Parathyroid adenoma (tissue), 2 donors: Measurements from ENCODE around the gene C14orf180.
A peak's percentile ranks its signal among the peaks of the same experiment; 100 is the strongest.

ENCODE experiments used
- H2AFZ ChIP-seq: fragments of 300-600 bp; sonication (generic); one replicate; pipeline ENCODE4 v1.7.0; 2017; ENCODE audit warnings: antibody characterized with exemption, mild to moderate bottlenecking
- H3K27ac ChIP-seq: fragments of 300-600 bp; sonication (generic); one replicate; pipeline ENCODE4 v1.7.0; 2017
- H3K27me3 ChIP-seq: fragments of 300-600 bp; sonication (generic); one replicate; pipeline ENCODE4 v1.7.0; 2017; ENCODE audit warnings: low read length; ENCODE audit not compliant: control insufficient read depth, insufficient read depth
- H3K36me3 ChIP-seq: fragments of 300-600 bp; sonication (generic); one replicate; pipeline ENCODE4 v1.7.0; 2017; ENCODE audit warnings: low read length; ENCODE audit not compliant: control insufficient read depth, insufficient read depth
- H3K4me1 ChIP-seq: fragments of 300-600 bp; sonication (generic); one replicate; pipeline ENCODE4 v1.7.0; 2017; ENCODE audit warnings: control low read depth
- H3K4me2 ChIP-seq: fragments of 300-600 bp; sonication (generic); one replicate; pipeline ENCODE4 v1.7.0; 2017; ENCODE audit warnings: low read length
- H3K4me3 ChIP-seq: fragments of 300-600 bp; sonication (generic); one replicate; pipeline ENCODE4 v1.7.0; 2017; ENCODE audit warnings: low read depth, low read length
- H3K79me2 ChIP-seq: fragments of 300-600 bp; sonication (generic); one replicate; pipeline ENCODE4 v1.7.0; 2017; ENCODE audit warnings: control low read depth
- H3K9ac ChIP-seq: fragments of 300-600 bp; sonication (generic); one replicate; pipeline ENCODE4 v1.7.0; 2017; ENCODE audit warnings: mild to moderate bottlenecking
- H3K9me3 ChIP-seq: fragments of 300-600 bp; sonication (generic); one replicate; pipeline ENCODE4 v1.7.0; 2017; ENCODE audit warnings: low read length; ENCODE audit not compliant: control insufficient read depth
- CTCF ChIP-seq: fragments of 300-600 bp; sonication (generic); IDR thresholded peaks from one replicate; pipeline ENCODE4 v1.7.0; 2017; ENCODE audit warnings: antibody characterized with exemption, mild to moderate bottlenecking
- donor health status: primary hyperparathyroidism.

The C14orf180 gene

GRCh38 chr14:104600805-104601204 lies 21.2 kb downstream of the C14orf180 start:
- no peaks in the 10 kb centered on the region for H3K36me3 ChIP-seq
- no peaks in the 10 kb centered on the region for H3K9me3 ChIP-seq
- H3K4me3 ChIP-seq: no peak overlapping the region
- peaks cover 25% of the 10 kb centered on the region for H3K4me1 ChIP-seq
- no peak overlapping the region for H3K4me2 ChIP-seq
- no peak for TF ChIP-seq CTCF
- no peaks in the 10 kb centered on the region for H3K79me2 ChIP-seq
- H3K27ac ChIP-seq: no peak overlapping the region
- H3K27me3 ChIP-seq: no peaks in the 10 kb centered on the region
- no peak overlapping the region for H3K9ac ChIP-seq
- no peak overlapping the region for H2AFZ ChIP-seq

- no peak overlapping the region for H3K4me3 ChIP-seq
- no peak overlapping the region for H3K27ac ChIP-seq
- no peaks in the 10 kb centered on the region for H3K79me2 ChIP-seq
- H3K4me2 ChIP-seq: no peak overlapping the region
- no peak overlapping the region for H3K9ac ChIP-seq
- H3K27me3 ChIP-seq: no peaks in the 10 kb centered on the region
- H3K36me3 ChIP-seq: no peaks in the 10 kb centered on the region
- H3K4me1 ChIP-seq: peaks cover 25% of the 10 kb centered on the region
- no peak overlapping the region for H2AFZ ChIP-seq
- no peaks in the 10 kb centered on the region for H3K9me3 ChIP-seq
- TF ChIP-seq CTCF: no peak
Measured at GRCh38 chr14:104601786-104602185, 22.2 kb downstream of the C14orf180 start.

GRCh38 chr14:104602315-104602932 lies 22.9 kb downstream of the C14orf180 start:
- H3K27me3 ChIP-seq: no peaks in the 10 kb centered on the region
- no peak overlapping the region for H3K9ac ChIP-seq
- no peak for TF ChIP-seq CTCF
- H3K4me1 ChIP-seq: peaks cover 25% of the 10 kb centered on the region
- no peaks in the 10 kb centered on the region for H3K36me3 ChIP-seq
- H2AFZ ChIP-seq: no peak overlapping the region
- no peak overlapping the region for H3K4me2 ChIP-seq
- no peaks in the 10 kb centered on the region for H3K79me2 ChIP-seq
- H3K4me3 ChIP-seq: no peak overlapping the region
- H3K27ac ChIP-seq: no peak overlapping the region
- no peaks in the 10 kb centered on the region for H3K9me3 ChIP-seq

GRCh38 chr14:104602933-104603325 lies 23.4 kb downstream of the C14orf180 start:
- no peaks in the 10 kb centered on the region for H3K79me2 ChIP-seq
- H3K27me3 ChIP-seq: no peaks in the 10 kb centered on the region
- H2AFZ ChIP-seq: no peak overlapping the region
- H3K4me1 ChIP-seq: peaks cover 20% of the 10 kb centered on the region
- no peak overlapping the region for H3K4me3 ChIP-seq
- H3K9me3 ChIP-seq: no peaks in the 10 kb centered on the region
- H3K36me3 ChIP-seq: no peaks in the 10 kb centered on the region
- TF ChIP-seq CTCF: no peak
- H3K27ac ChIP-seq: no peak overlapping the region
- no peak overlapping the region for H3K4me2 ChIP-seq
- H3K9ac ChIP-seq: no peak overlapping the region

- no peaks in the 10 kb centered on the region for H3K36me3 ChIP-seq
- H3K4me3 ChIP-seq: no peak overlapping the region
- peaks cover 14% of the 10 kb centered on the region for H3K4me1 ChIP-seq
- no peak overlapping the region for H3K9ac ChIP-seq
- no peak overlapping the region for H3K4me2 ChIP-seq
- no peaks in the 10 kb centered on the region for H3K9me3 ChIP-seq
- H2AFZ ChIP-seq: peak overlapping the region; percentile 81
- H3K27me3 ChIP-seq: no peaks in the 10 kb centered on the region
- H3K27ac ChIP-seq: no peak overlapping the region
- no peak for TF ChIP-seq CTCF
- H3K79me2 ChIP-seq: no peaks in the 10 kb centered on the region
Measured at GRCh38 chr14:104603711-104604401, 24.3 kb downstream of the C14orf180 start.
